Stimulated activated CD8-positive, alpha-beta memory T cell treated with anti-CD3 and anti-CD28 coated beads, Interleukin-4, amount 100 ng/mL, for 48 hours (primary cell): ENCODE data around the gene CHD6.
"Not testable (repeated sequence)": the region's sequence is repeated elsewhere in the genome, so short reads cannot be mapped to it uniquely, and the experiment has no call there.

ENCODE experiments used
- DNase-seq: peaks from one replicate; pipeline ENCODE4 v3.0.0-alpha.2; 2020

The CHD6 gene

DNA sequence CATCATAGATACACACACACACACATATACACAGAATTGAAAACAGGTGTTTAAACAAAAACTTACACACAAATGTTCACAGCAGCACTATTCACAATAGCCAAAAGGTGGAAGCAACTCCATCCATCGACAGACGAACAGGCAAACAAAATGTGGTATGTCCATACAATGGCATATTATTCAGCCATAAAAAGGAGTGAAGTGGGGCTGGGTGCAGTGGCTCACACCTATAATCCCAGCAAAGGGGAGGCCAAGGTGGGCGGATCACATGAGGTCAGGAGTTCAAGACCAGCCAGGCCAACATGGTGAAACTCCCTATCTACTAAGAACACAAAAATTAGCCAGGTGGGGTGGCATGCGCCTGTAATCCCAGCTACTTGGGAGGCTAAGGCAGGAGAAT is 80.3 kb downstream of the CHD6 start:
- DNase-seq = no peak

DNA sequence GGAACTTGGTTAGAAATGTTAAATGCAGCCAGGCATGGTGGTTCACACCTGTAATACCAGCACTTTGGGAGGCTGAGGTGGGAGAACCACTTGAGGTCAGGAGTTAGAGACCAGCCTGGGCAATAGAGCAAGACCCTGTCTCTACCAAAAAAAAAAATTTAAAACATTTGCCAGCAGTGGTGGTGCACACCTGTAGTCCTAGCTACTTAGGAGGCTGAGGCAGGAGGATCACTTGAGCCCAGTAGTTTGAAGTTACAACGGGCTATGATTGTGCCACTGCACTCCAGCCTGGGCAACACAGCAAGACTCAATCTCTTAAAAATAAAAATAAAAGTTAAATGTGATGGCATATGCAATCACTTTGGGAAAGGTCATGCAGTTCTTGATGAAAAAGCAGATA is 82.6 kb downstream of the CHD6 start:
- DNase-seq = not testable (repeated sequence)

- no peak for DNase-seq
Measured at GRCh38 chr20:41534842-41535241, 83.3 kb downstream of the CHD6 start.

DNA sequence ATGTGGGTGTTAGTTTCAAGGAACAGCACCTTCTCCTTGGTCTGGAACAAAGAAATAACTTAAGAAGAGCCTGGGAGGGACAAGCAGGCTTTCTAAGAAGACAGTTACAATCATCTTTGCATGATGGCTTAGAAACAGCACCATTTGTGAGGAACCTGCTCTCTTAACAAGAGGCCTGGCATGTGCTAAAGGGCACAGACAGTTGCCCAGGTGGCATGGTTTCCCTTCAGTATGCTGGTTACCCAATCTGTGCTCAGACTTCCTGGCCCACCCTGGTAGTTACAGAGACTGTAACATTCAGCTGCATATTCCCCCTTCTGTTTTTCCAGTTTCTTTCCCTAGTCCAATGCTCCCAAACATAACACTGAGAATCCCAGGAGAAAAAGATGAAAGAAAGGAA is 84.0 kb downstream of the CHD6 start:
- no peak for DNase-seq

DNA sequence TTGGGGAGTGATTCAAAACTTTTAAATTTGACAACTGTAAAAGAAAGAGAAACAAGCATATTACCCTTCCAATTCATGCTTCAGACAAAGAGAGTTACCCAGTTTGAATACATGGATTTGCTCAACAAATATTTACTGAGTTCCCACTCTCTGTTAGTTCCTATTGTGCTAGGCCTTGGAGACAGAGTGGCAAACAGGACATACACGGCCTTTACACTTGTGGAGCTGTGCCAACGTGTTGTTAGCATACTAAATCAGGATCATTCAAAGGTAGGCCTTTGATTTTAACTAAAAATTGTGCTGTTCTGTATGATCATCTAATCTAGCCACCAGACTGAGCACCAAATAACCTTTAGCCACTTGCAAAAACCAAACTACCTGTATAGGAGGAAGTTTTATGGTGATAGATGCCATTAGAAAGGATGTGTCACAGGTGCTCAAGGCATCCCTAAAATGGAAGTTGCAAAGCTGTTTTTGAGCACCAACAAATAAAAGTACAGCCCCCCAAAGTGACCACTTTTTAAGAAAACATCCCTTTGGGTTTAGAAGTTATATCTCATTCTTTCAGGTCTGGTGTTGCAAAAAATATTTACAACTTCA is 84.5 kb downstream of the CHD6 start:
- DNase-seq = no peak

DNA sequence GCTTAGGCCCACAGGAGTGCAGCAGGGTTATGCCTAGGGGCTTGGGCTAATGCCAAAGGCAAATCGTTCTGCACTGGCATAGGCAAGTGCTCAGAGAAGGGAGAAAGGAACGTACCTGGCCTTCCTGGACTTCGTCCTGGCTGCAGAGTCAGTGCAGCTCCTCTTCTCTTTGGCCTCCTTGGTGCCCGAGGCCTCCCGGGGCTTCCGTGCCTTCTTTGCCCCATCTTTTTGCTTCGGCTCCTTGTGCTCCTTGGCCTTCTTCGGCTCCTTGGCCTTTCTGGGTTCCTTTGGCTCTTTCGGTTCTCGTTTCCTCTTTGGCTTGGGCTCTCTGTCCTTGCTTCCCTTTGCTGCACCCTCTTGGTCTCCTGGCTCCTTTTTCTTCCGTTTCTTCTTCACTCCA is 85.2 kb downstream of the CHD6 start:
- no peak for DNase-seq

DNA sequence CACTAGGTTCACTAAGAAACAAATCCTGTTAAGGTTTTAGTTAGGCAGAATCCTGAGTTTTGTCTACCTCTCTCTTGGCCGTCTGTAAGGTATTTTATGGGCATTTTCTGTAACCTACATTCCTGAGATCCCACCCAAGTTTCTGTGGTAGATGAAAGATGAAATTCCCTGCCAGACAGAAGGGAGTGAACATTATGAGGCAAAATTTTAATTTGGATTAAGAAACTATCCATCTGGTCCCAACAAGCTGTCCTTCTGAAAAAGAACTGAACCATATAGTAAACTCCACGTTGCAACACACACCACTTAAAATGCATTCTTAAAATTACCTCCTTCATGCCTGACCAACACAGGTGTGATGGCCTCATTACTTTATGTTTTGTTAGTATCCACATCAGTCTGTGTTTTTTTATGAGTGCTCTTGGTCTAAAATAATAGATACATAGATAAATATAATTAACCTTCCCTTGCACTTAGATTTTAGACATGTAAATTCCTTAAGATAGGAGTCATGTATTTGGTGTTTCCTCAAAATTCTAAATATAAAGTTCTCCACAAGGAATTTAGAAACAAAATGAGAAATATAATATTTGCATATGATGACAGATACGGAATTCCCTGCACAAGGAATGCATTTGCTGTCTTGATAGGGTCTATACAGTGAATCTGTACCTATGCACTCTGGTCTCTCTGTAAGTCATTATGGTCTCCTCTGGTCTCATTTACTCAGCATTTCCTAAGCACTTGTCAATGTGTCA is 86.5 kb downstream of the CHD6 start:
- no peak for DNase-seq

GRCh38 chr20:41530923-41531322 is 87.3 kb downstream of the CHD6 start:
- no peak for DNase-seq

GRCh38 chr20:41526327-41526726 is 91.8 kb downstream of the CHD6 start:
- no peak for DNase-seq

- no peak for DNase-seq
Measured at GRCh38 chr20:41524980-41525613, 93.1 kb downstream of the CHD6 start.

- DNase-seq = no peak
Measured at GRCh38 chr20:41523857-41524256, 94.3 kb downstream of the CHD6 start.

GRCh38 chr20:41513829-41514228 is 104.3 kb downstream of the CHD6 start:
- no peak for DNase-seq

DNA sequence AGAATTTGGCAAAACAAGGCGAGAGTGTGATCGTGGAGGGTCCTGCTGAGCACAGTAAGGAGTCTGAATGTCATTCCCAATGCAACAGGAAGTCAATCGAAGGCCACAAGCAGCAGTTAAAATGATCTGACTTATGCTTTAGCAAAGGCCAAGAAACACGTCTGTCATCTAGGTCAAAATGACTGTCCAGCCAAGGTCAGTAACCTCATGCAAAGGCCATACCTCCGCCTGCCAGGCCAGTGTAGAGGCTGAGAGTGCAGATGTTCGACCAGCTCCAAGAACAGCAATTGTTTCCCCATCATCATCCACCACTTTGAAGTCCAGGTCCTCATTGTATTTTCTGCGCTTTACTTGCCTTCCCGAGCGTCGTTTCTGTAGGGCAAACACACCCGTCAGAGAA is 105.6 kb downstream of the CHD6 start:
- DNase-seq = no peak

DNA sequence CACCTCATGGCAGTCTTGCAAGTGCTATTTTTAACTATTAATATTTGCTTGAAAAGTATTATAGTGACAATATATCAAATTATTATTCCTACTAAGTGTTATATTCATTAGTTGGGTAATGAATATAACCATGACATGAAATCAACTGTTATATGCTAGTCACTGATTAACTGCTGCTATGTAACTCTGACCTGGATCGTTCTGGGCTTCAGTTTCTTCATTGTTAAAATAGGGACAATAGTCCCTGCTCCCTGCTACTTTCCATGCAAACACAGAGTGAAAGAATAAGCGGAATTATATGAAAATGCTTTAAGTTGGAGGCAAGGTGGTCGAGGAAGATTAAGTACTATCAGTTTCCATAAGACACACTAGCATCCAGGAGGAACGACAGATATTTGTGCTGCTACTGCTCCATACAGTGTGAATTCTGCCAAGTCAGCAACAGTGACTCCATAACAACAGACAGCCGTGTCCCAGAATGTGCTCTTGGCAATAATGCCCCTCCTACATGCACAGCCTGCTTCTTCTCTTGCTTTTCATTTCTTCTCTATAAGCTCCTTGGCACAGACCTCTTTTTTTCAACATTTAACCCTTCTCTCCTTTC is 107.2 kb downstream of the CHD6 start:
- no peak for DNase-seq

DNA sequence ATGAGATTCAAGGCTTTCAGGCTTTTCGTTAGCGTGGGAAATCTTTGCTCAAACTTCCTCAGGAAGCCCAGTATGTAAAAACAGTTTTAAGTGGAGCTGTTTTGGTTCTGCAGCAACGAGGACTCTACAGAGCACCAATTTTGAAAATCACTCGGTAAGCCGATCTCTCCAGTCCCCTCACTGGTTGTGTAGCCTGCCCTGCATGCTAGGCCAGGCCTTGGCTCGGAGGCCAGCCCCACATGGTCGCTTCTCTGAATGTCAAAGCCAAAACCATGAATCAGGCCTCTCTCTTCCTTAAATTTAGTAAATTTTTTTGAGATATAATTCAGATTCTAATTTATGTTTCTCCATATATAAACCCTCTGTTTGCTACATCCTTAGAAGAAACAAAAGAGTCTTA is 108.0 kb downstream of the CHD6 start:
- DNase-seq = no peak

GRCh38 chr20:41509316-41510200 is 108.6 kb downstream of the CHD6 start:
- DNase-seq = no peak

GRCh38 chr20:41508335-41508734 is 109.8 kb downstream of the CHD6 start:
- DNase-seq = no peak

DNA sequence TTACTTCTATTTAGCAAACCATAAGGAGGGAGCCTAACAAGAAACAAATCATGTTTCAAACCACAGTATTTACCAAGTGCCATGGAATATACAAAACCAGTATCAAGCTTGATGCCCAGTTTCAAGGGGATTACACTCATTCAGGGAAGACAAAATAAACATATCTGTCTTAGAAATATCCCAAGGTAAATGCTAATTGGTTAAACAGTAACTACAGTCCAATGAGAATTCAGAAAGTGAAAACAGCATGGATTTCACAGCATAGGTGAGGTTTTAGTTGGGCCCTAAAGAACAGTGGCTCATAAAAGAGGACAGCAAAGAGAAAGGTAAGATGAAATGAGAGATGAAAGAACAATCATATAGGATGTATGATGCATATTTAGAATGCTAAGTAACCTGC is 110.3 kb downstream of the CHD6 start:
- no peak for DNase-seq

GRCh38 chr20:41507436-41507835 is 110.7 kb downstream of the CHD6 start:
- DNase-seq = no peak

DNA sequence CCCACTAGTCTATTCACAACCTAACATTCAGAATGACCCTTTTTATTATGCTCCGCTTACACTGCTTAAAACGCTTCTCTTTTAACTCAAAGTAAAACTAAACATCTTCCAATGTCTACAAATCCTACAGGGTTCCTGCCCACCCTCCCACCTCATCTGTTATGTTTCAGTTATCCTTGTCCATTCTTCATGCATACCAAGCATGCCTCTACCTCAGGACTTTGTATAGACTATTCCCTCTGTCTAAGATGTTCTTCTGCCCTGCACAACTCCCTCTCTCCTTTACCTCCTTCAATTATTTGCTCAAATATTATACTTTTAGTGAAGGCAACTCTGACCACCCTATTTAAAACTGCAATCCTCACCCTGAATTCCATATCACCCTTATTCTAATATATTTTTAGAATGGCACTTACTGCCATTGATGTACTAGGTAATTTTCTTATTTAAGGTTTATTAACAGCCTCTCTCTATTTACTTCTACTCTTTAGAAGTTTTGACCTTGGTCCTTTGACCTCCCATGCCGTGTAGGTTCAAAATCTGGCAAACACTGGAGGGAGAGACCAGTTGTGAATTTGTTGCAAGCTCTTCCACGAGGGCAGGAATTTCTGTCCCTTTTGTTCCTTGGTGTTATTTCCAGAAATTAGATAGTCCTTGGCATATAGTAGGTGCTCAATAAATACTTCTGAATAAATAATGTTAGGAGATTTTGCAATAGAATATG is 111.8 kb downstream of the CHD6 start:
- no peak for DNase-seq

DNA sequence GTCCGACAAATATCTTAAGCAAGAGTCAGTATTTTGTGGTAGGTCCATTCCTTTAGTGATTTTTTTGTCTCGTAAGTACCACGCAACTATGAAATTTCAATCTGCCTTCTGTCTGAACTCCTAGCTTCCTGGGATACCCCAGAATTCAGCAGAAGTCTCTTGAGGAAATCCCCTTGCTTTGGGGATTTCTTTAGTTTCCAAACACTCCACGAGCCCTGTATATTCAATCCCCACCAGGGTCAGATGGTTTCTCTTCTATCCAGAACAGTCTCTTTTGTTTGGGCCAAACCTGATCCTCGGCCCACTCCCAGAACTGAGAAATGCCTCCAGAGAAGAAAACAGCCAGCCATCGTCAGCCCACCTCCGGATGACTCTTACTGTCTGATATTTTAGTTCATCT is 113.0 kb downstream of the CHD6 start:
- DNase-seq = no peak

DNA sequence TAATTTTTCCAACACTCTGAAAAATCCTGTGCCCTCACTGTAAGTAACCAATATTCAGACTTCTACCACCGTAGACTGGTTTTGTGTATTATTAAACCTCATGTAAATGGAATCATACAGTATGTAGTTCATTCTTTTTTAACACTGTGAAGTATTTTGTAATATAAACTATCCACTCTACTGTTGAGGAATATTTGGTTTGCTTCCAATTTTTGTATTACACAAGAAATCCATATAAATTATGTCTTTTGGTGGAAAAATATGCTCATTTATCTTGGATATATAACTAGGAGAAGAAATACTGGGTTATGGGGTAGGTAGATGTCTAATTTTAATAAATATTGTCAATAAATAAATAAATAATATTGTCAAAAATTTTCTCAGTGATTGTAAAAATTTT is 116.8 kb downstream of the CHD6 start:
- DNase-seq = no peak
